HCT116 (cell line): ENCODE measurements around the gene AFP. TPM values are rescaled to one million over a fixed set of nuclear protein-coding genes. Genes with fewer than 3 reads are reported as not detected.

Experiments
- ATAC-seq: fragments of 200-7000 bp; cut with Tn5 transposase; 2 replicates; pipeline ENCODE4 v1.9.1; 2020; ENCODE audit warnings: mild to moderate bottlenecking, moderate library complexity
- BruUV-seq: library from RNA; stranded (reverse); fragments of 400-500 nt; replicated peaks from 2 replicates; lab custom pipeline; 2021; lab: Mats Ljungman, UMichigan
- CTCF ChIA-PET: fragments of 300-600 bp; sonication (Branson Sonifier 250); formaldehyde crosslinking; loops from one replicate; lab custom pipeline; 2021; ENCODE audit warnings: antibody characterized with exemption; lab: Charles Lee
- POLR2A ChIA-PET: fragments of 300-600, 350-600 bp; sonication (Branson Sonifier 250); formaldehyde crosslinking; loops from one replicate; lab custom pipeline; 2021; ENCODE audit warnings: antibody characterized with exemption; lab: Charles Lee
- RAD21 ChIA-PET, 2 experiments: fragments of 300-600 bp; sonication (Branson Sonifier 250); formaldehyde crosslinking; loops; one replicate each; lab custom pipeline; 2023; ENCODE audit warnings: low total read pairs in 2 of 2; ENCODE audit not compliant: uncharacterized antibody in 2 of 2, unreplicated experiment in 2 of 2, low non-redundant PET in 1 of 2; lab: Charles Lee
- DNase-seq: peaks from one replicate; pipeline ENCODE4 v3.0.0-alpha.2; 2010; ENCODE audit warnings: low read depth, low spot score
- H2AFZ ChIP-seq: fragments of 200-600 bp; shearing (Covaris generic), sonication (generic); 2 replicates; pipeline ENCODE4 v1.6.1; 2017; ENCODE audit warnings: low read depth, mixed run types, mixed read lengths, antibody characterized with exemption, low read length; ENCODE audit not compliant: poor library complexity, severe bottlenecking
- H3K27ac ChIP-seq: 2 replicates; pipeline ENCODE4 v1.5.1; 2012; ENCODE audit warnings: low read depth, low read length
- H3K27me3 ChIP-seq: fragments of 200-600 bp; sonication (generic); 2 replicates; pipeline ENCODE4 v1.6.1; 2016; ENCODE audit warnings: mixed run types, low read length, mixed read lengths; ENCODE audit not compliant: insufficient read depth
- H3K36me3 ChIP-seq, 2 experiments: fragments of 200-500 bp in 1 of 2; fragments of 200-600 bp in 1 of 2; sonication (Bioruptor generic) in 1 of 2; sonication (generic) in 1 of 2; 2 replicates each; pipeline versions ENCODE4 v1.5.1 to v1.6.1; 2014 to 2016; ENCODE audit warnings: low read length in 2 of 2, inconsistent platforms in 1 of 2, mixed read lengths in 1 of 2, mixed run types in 1 of 2; ENCODE audit not compliant: insufficient read depth in 2 of 2, control insufficient read depth in 1 of 2
- H3K4me1 ChIP-seq, 2 experiments: fragments of 200-600 bp in 1 of 2; sonication (generic) in 1 of 2; 2 replicates each; pipeline versions ENCODE4 v1.5.1 to v1.6.1; 2012 to 2017; ENCODE audit warnings: low read length in 2 of 2, inconsistent platforms in 1 of 2, mild to moderate bottlenecking in 1 of 2, mixed read lengths in 1 of 2, mixed run types in 1 of 2, moderate library complexity in 1 of 2; ENCODE audit not compliant: insufficient read depth in 2 of 2, control insufficient read depth in 1 of 2
- H3K4me2 ChIP-seq: fragments of 200-600 bp; sonication (generic); 2 replicates; pipeline ENCODE4 v1.6.1; 2017; ENCODE audit warnings: mixed run types, low read length, mixed read lengths
- H3K4me3 ChIP-seq, 2 experiments: fragments of 200-600 bp in 1 of 2; sonication (generic) in 1 of 2; replicated peaks in 1 of 2; 2 replicates each; pipeline ENCODE4 v1.5.1; 2011 to 2016; ENCODE audit warnings: low read length in 2 of 2, control low read depth in 1 of 2, low read depth in 1 of 2, mild to moderate bottlenecking in 1 of 2, mixed read lengths in 1 of 2, mixed run types in 1 of 2
- H3K79me2 ChIP-seq: fragments of 200-600 bp; sonication (generic); 2 replicates; pipeline ENCODE4 v1.6.1; 2017; ENCODE audit warnings: mild to moderate bottlenecking, mixed run types, low read length, moderate library complexity, mixed read lengths; ENCODE audit not compliant: insufficient read depth
- H3K9ac ChIP-seq: fragments of 200-600 bp; sonication (generic); 2 replicates; pipeline ENCODE4 v1.6.1; 2016; ENCODE audit warnings: low read length, mixed read lengths
- H3K9me2 ChIP-seq: fragments of 200-600 bp; sonication (generic), shearing (Covaris generic); 2 replicates; pipeline ENCODE4 v1.6.1; 2017; ENCODE audit warnings: mixed run types, mild to moderate bottlenecking, moderate library complexity; ENCODE audit not compliant: insufficient read depth
- H3K9me3 ChIP-seq, 2 experiments: fragments of 200-500 bp in 1 of 2; fragments of 200-600 bp in 1 of 2; sonication (Bioruptor generic) in 1 of 2; sonication (generic) in 1 of 2; 2 replicates each; pipeline ENCODE4 v1.6.1; 2014 to 2017; ENCODE audit warnings: low read length in 2 of 2, mixed read lengths in 2 of 2, inconsistent platforms in 1 of 2, low read depth in 1 of 2, mild to moderate bottlenecking in 1 of 2, mixed run types in 1 of 2, moderate library complexity in 1 of 2; ENCODE audit not compliant: control insufficient read depth in 1 of 2, insufficient read depth in 1 of 2
- H4K20me1 ChIP-seq: fragments of 200-600 bp; sonication (generic), shearing (Covaris generic); 2 replicates; pipeline ENCODE4 v1.6.1; 2017; ENCODE audit warnings: mixed run types, mild to moderate bottlenecking, moderate library complexity; ENCODE audit not compliant: insufficient read depth
- ATF3 ChIP-seq: IDR thresholded peaks from 2 replicates; pipeline ENCODE4 v1.6.1; 2012
- CEBPB ChIP-seq: IDR thresholded peaks from 2 replicates; pipeline ENCODE4 v1.6.1; 2012; ENCODE audit warnings: low read depth
- FOSL1 ChIP-seq: IDR thresholded peaks from 2 replicates; pipeline ENCODE4 v1.6.1; 2012; ENCODE audit warnings: low read depth
- REST ChIP-seq: IDR thresholded peaks from 2 replicates; pipeline ENCODE4 v1.6.1; 2012; ENCODE audit warnings: low read depth
- SIN3A ChIP-seq: IDR thresholded peaks from 2 replicates; pipeline ENCODE4 v1.6.1; 2012; ENCODE audit warnings: low read depth
- SP1 ChIP-seq: IDR thresholded peaks from 2 replicates; pipeline ENCODE4 v1.6.1; 2012; ENCODE audit warnings: low read depth
- TCF7L2 ChIP-seq: IDR thresholded peaks from 2 replicates; pipeline ENCODE4 v1.7.0; 2011; ENCODE audit warnings: borderline replicate concordance, inconsistent platforms; ENCODE audit not compliant: insufficient read depth, insufficient read length; ENCODE audit errors: extremely low read depth
- ZBTB33 ChIP-seq: IDR thresholded peaks from 2 replicates; pipeline ENCODE4 v1.6.1; 2011; ENCODE audit warnings: mild to moderate bottlenecking, low read length, moderate library complexity; ENCODE audit not compliant: insufficient replicate concordance; ENCODE audit errors: extremely low read depth
- intact Hi-C: fragments of 100-400 bp; cut with micrococcal nuclease; formaldehyde crosslinking; loops from 2 replicates; pipeline ENCODE4 v1.10.0; 2022
- total RNA-seq: library from RNA; stranded (reverse); gene quantifications from one replicate; pipeline ENCODE4 v1.2.1, GENCODE V29; 2021; ENCODE audit not compliant: unreplicated experiment

The AFP gene
- total RNA-seq, 1 experiment from 2014 or later: 1.6 TPM

DNA sequence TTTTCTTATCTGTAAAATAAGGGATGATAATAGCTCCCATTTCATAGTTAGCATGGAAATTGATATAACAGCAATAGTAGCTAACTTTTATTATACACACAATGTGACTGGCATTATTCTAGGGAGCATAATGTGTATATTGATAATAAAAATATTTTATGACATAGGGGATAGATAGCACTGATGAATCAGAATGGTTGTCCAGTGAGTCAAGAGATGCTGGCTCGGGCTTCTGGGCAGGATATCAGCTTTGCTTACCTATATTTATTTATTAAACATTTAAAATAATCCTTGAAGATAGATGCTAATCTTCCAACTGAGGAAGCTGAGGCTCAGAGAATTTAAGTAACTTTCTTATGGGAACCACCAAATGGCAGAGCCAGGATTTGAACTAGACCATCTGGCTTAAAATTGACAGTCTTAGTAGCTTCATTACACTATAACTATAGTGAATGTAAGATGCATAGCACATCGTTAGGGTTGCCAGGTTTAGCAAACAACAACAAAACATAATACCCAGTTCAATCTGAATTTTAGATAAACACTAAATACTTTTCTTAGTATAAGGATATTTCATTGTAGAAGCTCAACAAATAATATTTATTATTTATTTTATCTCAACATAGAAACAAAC lies 2.7 kb downstream of the AFP start:
- ChIA-PET POLR2A (no interaction called here), RAD21 (no interaction called here), CTCF (interaction anchor here (1.0 to 2.0 kb wide), 2 partner anchors 7 to 97 kb away, joined by 5 to 10 read pairs; no protein-coding TSS in a partner anchor)
- H3K9me2 ChIP-seq: no peaks in the 10 kb centered on the region
- no peak overlapping the region for H3K4me2 ChIP-seq
- H3K4me3 ChIP-seq: no peak overlapping the region
- ATAC-seq (no peak), DNase-seq (no peak)
- no peak for TF ChIP-seq SIN3A
- TF ChIP-seq TCF7L2: no peak
- no peak for TF ChIP-seq FOSL1
- TF ChIP-seq CEBPB: no peak
- no peak for TF ChIP-seq ATF3
- no peak for TF ChIP-seq REST
- TF ChIP-seq SP1: no peak
- TF ChIP-seq ZBTB33: no peak
- BruUV-seq: no TSS peak
- H3K36me3 ChIP-seq: no peaks in the 10 kb centered on the region
- no peaks in the 10 kb centered on the region for H3K4me1 ChIP-seq
- no peaks in the 10 kb centered on the region for H4K20me1 ChIP-seq
- no peaks in the 10 kb centered on the region for H3K27me3 ChIP-seq
- intact Hi-C loops: no loop called here
- no peaks in the 10 kb centered on the region for H3K9me3 ChIP-seq
- no peak overlapping the region for H3K9ac ChIP-seq
- no peaks in the 10 kb centered on the region for H3K79me2 ChIP-seq
- H3K27ac ChIP-seq: no peak overlapping the region
- no peak overlapping the region for H2AFZ ChIP-seq
